Psoas muscle (tissue), 8 donors: ENCODE data around the gene COX5A. TPM values are rescaled to one million over a fixed set of nuclear protein-coding genes. Genes with fewer than 3 reads are reported as not detected.

Source experiments
- ATAC-seq, 4 donors: fragments of 200-7000 bp; cut with Tn5 transposase; one replicate each; pipeline ENCODE4 v1.9.1; 2020; ENCODE audit warnings: moderate library complexity in 3 of 4, mild to moderate bottlenecking in 2 of 4
- DNase-seq, 2 donors: peaks; one replicate each; pipeline ENCODE4 v3.0.0-alpha.2; 2020
- H3K27ac ChIP-seq: fragments of 200-600 bp; one replicate; pipeline ENCODE4 v1.8.0; 2022
- H3K27me3 ChIP-seq, 3 donors: fragments of 200-600 bp in 1 of 3; one replicate each; pipeline versions ENCODE4 v1.6.1 to v1.8.0; 2013 to 2022; ENCODE audit warnings: low read length in 2 of 3, mild to moderate bottlenecking in 2 of 3, moderate library complexity in 1 of 3; ENCODE audit not compliant: insufficient read depth in 3 of 3
- H3K36me3 ChIP-seq, 2 donors: fragments of 200-600 bp in 1 of 2; one replicate each; pipeline versions ENCODE4 v1.6.1 to v1.8.0; 2013 to 2022; ENCODE audit warnings: low read depth in 1 of 2, mild to moderate bottlenecking in 1 of 2, moderate library complexity in 1 of 2; ENCODE audit not compliant: insufficient read depth in 1 of 2
- H3K4me1 ChIP-seq: fragments of 200-600 bp; one replicate; pipeline ENCODE4 v1.8.0; 2022
- H3K4me3 ChIP-seq: fragments of 200-600 bp; one replicate; pipeline ENCODE4 v1.8.0; 2022; ENCODE audit warnings: mild to moderate bottlenecking
- H3K9me3 ChIP-seq: fragments of 200-600 bp; one replicate; pipeline ENCODE4 v1.8.0; 2022
- WGBS, 3 donors: extraction: QIAGEN DNeasy Blood & Tissue Kit; methylation state at CpG; one replicate each; pipeline versions ENCODE4 v1.1.6 to v1.1.7; 2013; 5-methylcytosine and 5-hydroxymethylcytosine counted together
- intact Hi-C, 2 donors: fragments of 100-400 bp; cut with DNase I; formaldehyde crosslinking; loops; one replicate each; pipeline versions ENCODE4 v1.11.0 to v1.14.2; 2022
- long read RNA-seq, 2 donors: library from polyadenylated mRNA; unstranded; transcript quantifications; one replicate each; pipeline ENCODE4 v2.0.0, GENCODE V29; 2021
- polyA plus RNA-seq, 3 donors: library from polyadenylated mRNA; stranded (reverse); fragments of 200-250 nt; gene quantifications; one replicate each; pipeline ENCODE4 v1.2.3, GENCODE V29; 2013
- total RNA-seq, 4 donors: library from RNA; stranded (reverse); fragmentation: NEBNext Ultra II Directional in 2 of 4; extraction: Animal tissue kit (Norgen Biotek cat#: 25700) in 2 of 4; gene quantifications; one replicate each; pipeline versions ENCODE4 v1.2.1 to v1.2.4, GENCODE V29; 2021 to 2023
- TF ChIP-seq, protein P1 (sequence below): fragments of 200-600 bp; IDR thresholded peaks from one replicate; pipeline ENCODE4 v1.8.0; 2022; ENCODE audit warnings: antibody characterized with exemption
- donor health status: healthy with polysubstance abuse.
- donor health status: DM: no; HTN: no; CAD: no; lungs with moderate emphysema.
- donor health status: Bipolar disorder and iron deficiency.
- donor health status: healthy.
- donor health status: DM: yes; HTN: yes; CAD: no.
- donor health status: DM: no; HTN: no; CAD: no.
- donor health status: DM: no; HTN: no; CAD: no.
- donor health status: DM: yes; HTN: yes; CAD: no.

The COX5A gene
- total RNA-seq (100 to 1,000 TPM; 635 to 910 (median 767) TPM), polyA plus RNA-seq (1,000 to 10,000 TPM in 2 of 3 donors, 100 to 1,000 TPM in 1; 974 to 1,651 (median 1,366) TPM)
- long read RNA-seq, donor 1, transcript COX5A-201 (5 exons, 1,268 nt): major isoform, 343 of 383 reads
- long read RNA-seq, donor 1, transcript COX5A-204 (4 exons, 579 nt): minor isoform, 6 of 383 reads
- long read RNA-seq, donor 1, partial matches to known transcripts: 21 of 383 reads
- long read RNA-seq, donor 1, other reads (novel, unspliced or antisense): 10 of 383 reads
- long read RNA-seq, donor 2, transcript COX5A-201 (5 exons, 1,268 nt): major isoform, 606 of 641 reads
- long read RNA-seq, donor 2, transcript COX5A-204 (4 exons, 579 nt): minor isoform, 11 of 641 reads
- long read RNA-seq, donor 2, partial matches to known transcripts: 0 of 641 reads
- long read RNA-seq, donor 2, other reads (novel, unspliced or antisense): 23 of 641 reads

DNA sequence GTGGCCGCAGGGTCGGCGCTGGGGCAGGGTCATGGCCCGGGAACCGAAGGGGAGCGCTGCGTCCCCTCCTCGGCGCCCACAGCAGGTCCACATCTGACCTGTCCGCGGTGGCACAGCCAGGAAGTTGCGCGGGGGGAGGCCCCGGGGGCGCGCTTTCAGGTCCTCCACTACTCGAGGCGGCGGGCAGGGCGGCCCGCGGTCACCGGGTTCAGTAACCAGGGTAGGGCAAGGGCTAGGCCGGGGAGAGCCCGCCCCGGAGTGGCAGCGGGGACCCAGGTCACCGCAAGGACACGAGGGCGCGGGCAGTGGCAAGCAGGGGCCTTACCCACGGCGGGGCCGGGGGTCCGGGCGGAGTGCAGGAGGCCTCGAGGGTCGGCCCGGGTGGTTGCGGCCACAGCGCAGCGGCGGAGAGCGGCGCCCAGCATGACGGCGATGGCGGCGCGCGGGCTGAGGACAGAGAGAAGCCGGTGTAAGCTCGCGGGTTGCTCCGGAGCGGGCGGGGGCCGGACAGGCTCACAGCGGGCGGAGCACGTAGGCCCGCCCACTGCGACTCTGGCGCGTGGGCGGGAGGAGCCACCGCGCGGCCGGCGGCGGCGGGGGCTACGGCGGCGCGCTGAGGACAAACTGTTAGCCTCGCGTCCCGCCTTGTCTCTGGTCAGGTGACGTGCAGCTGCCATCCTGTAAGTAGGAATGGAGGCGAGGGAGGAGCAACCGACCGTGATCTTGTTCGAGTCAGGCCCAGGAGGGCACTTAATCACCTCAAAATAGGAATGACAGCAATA, at the start of gene COX5A:
COX5A (minus strand) TSS at position 484 of the 782 bp plus-strand sequence; CDS start at position 425, 59 bp downstream.
- no peaks in the 10 kb centered on the region for H3K9me3 ChIP-seq
- DNase-seq: peak; percentile 95 to 97
- peak; percentile 95 to 98 (median 96) for ATAC-seq
- peaks cover 30% of the 10 kb centered on the region for H3K4me1 ChIP-seq
- intact Hi-C loops: loop anchor here in 1 of 2 donors (5.0 kb wide), 1 partner anchor 155 kb away; the partner anchor contains the start of gene CSK
- WGBS, 3 donors: 0 to 1% (median 0%) methylated on average over 67 to 85 of the region's 85 CpGs
- no peaks in the 10 kb centered on the region for H3K27me3 ChIP-seq
- H3K36me3 ChIP-seq: peaks cover 0 to 6% of the 10 kb centered on the region in 2 donors
- peak within 1 kb of the TSS; percentile 99 for H3K4me3 ChIP-seq
- TF ChIP-seq, protein P1, sequence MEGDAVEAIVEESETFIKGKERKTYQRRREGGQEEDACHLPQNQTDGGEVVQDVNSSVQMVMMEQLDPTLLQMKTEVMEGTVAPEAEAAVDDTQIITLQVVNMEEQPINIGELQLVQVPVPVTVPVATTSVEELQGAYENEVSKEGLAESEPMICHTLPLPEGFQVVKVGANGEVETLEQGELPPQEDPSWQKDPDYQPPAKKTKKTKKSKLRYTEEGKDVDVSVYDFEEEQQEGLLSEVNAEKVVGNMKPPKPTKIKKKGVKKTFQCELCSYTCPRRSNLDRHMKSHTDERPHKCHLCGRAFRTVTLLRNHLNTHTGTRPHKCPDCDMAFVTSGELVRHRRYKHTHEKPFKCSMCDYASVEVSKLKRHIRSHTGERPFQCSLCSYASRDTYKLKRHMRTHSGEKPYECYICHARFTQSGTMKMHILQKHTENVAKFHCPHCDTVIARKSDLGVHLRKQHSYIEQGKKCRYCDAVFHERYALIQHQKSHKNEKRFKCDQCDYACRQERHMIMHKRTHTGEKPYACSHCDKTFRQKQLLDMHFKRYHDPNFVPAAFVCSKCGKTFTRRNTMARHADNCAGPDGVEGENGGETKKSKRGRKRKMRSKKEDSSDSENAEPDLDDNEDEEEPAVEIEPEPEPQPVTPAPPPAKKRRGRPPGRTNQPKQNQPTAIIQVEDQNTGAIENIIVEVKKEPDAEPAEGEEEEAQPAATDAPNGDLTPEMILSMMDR: no peak
- peak within 1 kb of the TSS; percentile 99 for H3K27ac ChIP-seq

GRCh38 chr15:74983725-74984231, 45.9 kb upstream of the COX5A start:
- no peak overlapping the region for H3K27ac ChIP-seq
- no peak for DNase-seq
- no peaks in the 10 kb centered on the region for H3K9me3 ChIP-seq
- ATAC-seq: no peak
- intact Hi-C loops: no loop called here
- no peaks in the 10 kb centered on the region for H3K4me1 ChIP-seq
- H3K36me3 ChIP-seq: no peaks in the 10 kb centered on the region
- WGBS, 3 donors: 9 to 20% (median 11%) methylated on average over 4 of the region's 4 CpGs
- TF ChIP-seq, protein P1: no peak
- no peak overlapping the region for H3K4me3 ChIP-seq
- H3K27me3 ChIP-seq: peaks cover 0 to 35% (median 7%) of the 10 kb centered on the region in 3 donors

- 40 to 50% (median 43%) methylated on average over 5 of the region's 5 CpGs for WGBS, 3 donors
- Histone ChIP-seq H3K27ac (no peak overlapping the region), H3K4me3 (no peak overlapping the region), H3K9me3 (no peaks in the 10 kb centered on the region), H3K36me3 (no peaks in the 10 kb centered on the region), H3K27me3 (peaks cover 0 to 35% (median 7%) of the 10 kb centered on the region in 3 donors), H3K4me1 (no peaks in the 10 kb centered on the region)
- intact Hi-C loops: no loop called here
- no peak for ATAC-seq
- DNase-seq: no peak
- TF ChIP-seq, protein P1: no peak
Measured at GRCh38 chr15:74982183-74982582, 44.3 kb upstream of the COX5A start.

DNA sequence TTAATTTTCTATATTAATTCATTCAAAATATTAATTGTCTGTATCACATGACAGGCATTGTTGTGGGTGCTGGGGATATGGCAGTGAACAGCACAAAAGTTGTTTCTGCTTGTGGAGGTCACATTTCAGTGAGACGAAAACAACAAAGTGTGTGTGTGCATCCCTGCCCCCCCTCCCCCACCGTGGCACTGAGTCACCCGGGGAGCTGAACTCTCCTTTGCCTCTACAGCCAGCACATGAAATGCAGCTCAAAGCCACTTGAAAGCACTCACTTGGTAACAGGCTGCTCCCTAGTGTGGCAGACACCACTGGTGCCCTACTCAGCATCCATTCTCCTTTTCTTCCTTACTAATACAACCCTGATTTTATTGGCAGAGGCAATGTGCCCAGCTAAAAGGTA, 40.6 kb upstream of the COX5A start:
- intact Hi-C loops: no loop called here
- no peak for ATAC-seq
- Histone ChIP-seq H3K36me3 (no peaks in the 10 kb centered on the region), H3K4me1 (no peaks in the 10 kb centered on the region), H3K27me3 (peaks cover 0 to 28% (median 4%) of the 10 kb centered on the region in 3 donors), H3K4me3 (no peak overlapping the region), H3K9me3 (no peaks in the 10 kb centered on the region), H3K27ac (no peak overlapping the region)
- no peak for DNase-seq
- TF ChIP-seq, protein P1: no peak
- 9 to 24% (median 24%) methylated on average over 3 of the region's 3 CpGs for WGBS, 3 donors
